ENCODE data around the gene FAM20C.

GRCh38 chr7:171912-172515 is 20.4 kb upstream of the FAM20C start:
- TF ChIP-seq, protein P1, sequence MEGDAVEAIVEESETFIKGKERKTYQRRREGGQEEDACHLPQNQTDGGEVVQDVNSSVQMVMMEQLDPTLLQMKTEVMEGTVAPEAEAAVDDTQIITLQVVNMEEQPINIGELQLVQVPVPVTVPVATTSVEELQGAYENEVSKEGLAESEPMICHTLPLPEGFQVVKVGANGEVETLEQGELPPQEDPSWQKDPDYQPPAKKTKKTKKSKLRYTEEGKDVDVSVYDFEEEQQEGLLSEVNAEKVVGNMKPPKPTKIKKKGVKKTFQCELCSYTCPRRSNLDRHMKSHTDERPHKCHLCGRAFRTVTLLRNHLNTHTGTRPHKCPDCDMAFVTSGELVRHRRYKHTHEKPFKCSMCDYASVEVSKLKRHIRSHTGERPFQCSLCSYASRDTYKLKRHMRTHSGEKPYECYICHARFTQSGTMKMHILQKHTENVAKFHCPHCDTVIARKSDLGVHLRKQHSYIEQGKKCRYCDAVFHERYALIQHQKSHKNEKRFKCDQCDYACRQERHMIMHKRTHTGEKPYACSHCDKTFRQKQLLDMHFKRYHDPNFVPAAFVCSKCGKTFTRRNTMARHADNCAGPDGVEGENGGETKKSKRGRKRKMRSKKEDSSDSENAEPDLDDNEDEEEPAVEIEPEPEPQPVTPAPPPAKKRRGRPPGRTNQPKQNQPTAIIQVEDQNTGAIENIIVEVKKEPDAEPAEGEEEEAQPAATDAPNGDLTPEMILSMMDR (IDR thresholded peaks at IDR 0.05 in 4 of 5, conservative IDR thresholded peaks at IDR 0.05 in 1 of 5) = no peak
- TF ChIP-seq POLR2A (IDR thresholded peaks at IDR 0.05) = no peak

All from gastrocnemius medialis (tissue), 4 donors.